Uterus (tissue), 2 donors: ENCODE measurements around the gene TMEM242.

Source experiments
- POLR2A ChIP-seq, 2 donors: fragments of 450-650 bp; IDR thresholded peaks; one replicate each; pipeline ENCODE4 v1.6.1; 2016; ENCODE audit warnings: antibody characterized with exemption in 2 of 2, mild to moderate bottlenecking in 1 of 2, moderate library complexity in 1 of 2
- TF ChIP-seq, protein P1 (sequence below), 4 experiments: fragments of 200-600 bp in 2 of 4; fragments of 450-650 bp in 2 of 4; sonication (generic) in 2 of 4; IDR thresholded peaks; one replicate each; pipeline ENCODE4 v1.5.1; 2016 to 2019; ENCODE audit warnings: antibody characterized with exemption in 4 of 4, mild to moderate bottlenecking in 2 of 4, moderate library complexity in 1 of 4

DNA sequence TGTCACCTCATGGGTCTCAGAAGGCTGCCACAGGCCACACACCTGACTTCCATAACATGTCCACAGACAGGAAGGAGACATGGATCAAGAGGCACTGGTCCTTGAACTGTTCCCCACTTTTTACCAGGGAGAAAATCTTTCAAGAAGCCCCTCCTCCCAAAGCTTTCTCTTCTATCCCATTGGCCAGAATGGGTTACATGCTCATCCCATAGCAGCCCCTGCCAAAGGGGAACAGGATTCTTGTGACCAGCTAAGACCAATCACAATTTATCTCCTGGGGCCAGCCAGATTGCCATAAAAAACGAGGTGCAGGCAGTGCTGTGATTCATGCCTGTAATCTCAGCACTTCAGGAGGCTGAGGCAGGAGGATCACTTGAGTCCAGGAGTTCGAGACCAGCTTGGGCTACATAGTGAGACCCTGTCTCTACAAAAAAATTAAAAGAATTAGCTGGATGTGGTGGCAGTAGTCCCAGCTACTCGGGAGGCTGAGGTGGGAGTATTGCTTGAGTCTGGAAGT lies 59.4 kb downstream of the TMEM242 start:
- TF ChIP-seq, protein P1, sequence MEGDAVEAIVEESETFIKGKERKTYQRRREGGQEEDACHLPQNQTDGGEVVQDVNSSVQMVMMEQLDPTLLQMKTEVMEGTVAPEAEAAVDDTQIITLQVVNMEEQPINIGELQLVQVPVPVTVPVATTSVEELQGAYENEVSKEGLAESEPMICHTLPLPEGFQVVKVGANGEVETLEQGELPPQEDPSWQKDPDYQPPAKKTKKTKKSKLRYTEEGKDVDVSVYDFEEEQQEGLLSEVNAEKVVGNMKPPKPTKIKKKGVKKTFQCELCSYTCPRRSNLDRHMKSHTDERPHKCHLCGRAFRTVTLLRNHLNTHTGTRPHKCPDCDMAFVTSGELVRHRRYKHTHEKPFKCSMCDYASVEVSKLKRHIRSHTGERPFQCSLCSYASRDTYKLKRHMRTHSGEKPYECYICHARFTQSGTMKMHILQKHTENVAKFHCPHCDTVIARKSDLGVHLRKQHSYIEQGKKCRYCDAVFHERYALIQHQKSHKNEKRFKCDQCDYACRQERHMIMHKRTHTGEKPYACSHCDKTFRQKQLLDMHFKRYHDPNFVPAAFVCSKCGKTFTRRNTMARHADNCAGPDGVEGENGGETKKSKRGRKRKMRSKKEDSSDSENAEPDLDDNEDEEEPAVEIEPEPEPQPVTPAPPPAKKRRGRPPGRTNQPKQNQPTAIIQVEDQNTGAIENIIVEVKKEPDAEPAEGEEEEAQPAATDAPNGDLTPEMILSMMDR (IDR thresholded peaks at IDR 0.05): no peak
- TF ChIP-seq POLR2A (IDR thresholded peaks at IDR 0.05): no peak
